Skeletal muscle cell (primary cell): ENCODE data around the gene SF3B1.
A peak's percentile ranks its signal among the peaks of the same experiment; 100 is the strongest.
"Not testable (repeated sequence)": the region's sequence is repeated elsewhere in the genome, so short reads cannot be mapped to it uniquely, and the experiment has no call there.

Experiments used
- DNase-seq: peaks from one replicate; pipeline ENCODE4 v3.0.0-alpha.2; 2010; ENCODE audit warnings: low read depth
- H3K4me3 ChIP-seq: 2 replicates; pipeline ENCODE4 v1.5.1; 2011; ENCODE audit warnings: low read depth, mild to moderate bottlenecking, control low read depth, low read length, moderate library complexity

The SF3B1 gene

GRCh38 chr2:197442857-197443256 lies 8.0 kb upstream of the SF3B1 start:
- no peak for DNase-seq
- H3K4me3 ChIP-seq = no peak overlapping the region

DNA sequence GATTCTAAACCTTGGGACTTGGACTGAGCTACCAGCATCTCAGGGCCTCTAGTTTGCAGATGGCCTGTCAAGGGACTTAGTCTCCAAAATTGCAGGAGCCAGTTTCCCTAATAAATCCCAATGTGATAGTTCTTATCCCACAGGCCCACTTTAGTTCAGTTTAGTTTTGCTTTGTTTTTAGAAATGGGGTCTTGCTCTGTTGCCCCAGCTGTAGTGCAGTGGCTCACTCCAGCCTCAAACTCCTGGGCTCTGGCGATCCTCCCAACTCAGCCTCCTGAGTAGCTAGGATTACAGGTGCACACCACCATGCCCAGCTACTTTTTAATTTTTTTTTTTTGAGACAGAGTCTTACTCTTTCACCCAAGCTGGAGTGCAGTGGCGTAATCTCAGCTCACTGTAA lies 2.6 kb upstream of the SF3B1 start:
- no peak overlapping the region for H3K4me3 ChIP-seq
- DNase-seq = no peak

DNA sequence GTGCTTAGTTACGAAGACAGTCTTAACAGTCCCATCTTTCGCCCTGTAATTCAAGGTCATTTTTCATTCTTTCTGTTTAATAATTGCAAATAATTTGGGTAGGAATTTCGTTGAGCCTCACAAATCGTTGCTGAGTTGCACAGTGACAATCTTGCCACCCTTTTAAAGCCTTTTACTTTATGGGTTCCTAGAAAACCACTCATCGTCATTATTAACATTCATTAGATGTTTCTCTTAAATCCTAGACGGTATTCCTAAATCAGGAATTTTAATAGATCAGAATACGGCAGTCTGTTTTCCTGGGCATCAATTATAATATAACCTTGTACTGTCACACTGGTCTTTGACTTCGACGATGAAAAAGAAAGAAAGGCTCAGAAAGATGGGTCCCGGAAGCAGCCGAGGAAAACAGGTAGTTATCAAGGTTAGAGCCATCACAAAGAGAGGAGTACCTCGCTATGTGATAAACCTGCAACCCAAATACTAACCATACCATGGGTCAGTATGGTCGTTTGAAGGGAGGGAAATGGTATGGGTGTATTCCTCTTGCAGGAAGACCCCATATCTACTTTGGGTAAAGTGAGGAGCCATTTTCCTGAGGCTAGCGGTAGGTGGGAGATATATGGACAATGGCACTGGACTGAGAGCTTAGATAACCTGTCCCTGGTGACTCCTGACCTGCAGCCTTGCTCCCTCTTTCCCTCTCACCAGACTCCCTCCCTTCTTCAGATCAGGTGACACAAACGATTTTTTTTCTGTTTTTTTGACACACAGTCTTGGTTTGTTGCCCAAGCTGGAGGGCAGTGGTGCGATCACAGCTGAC lies 981 bp upstream of the SF3B1 start:
- H3K4me3 ChIP-seq = peak overlapping the region; percentile 89
- DNase-seq = no peak

GRCh38 chr2:197433780-197434438 lies 919 bp downstream of the SF3B1 start:
- peak overlapping the region; percentile 89 for H3K4me3 ChIP-seq
- DNase-seq = no peak

GRCh38 chr2:197432527-197432926 lies 2.3 kb downstream of the SF3B1 start:
- peak overlapping the region; percentile 89 for H3K4me3 ChIP-seq
- DNase-seq = not testable (repeated sequence)

- no peak overlapping the region for H3K4me3 ChIP-seq
- DNase-seq = no peak
These were observed 3.0 kb downstream of the SF3B1 start for GRCh38 chr2:197431858-197432257.

DNA sequence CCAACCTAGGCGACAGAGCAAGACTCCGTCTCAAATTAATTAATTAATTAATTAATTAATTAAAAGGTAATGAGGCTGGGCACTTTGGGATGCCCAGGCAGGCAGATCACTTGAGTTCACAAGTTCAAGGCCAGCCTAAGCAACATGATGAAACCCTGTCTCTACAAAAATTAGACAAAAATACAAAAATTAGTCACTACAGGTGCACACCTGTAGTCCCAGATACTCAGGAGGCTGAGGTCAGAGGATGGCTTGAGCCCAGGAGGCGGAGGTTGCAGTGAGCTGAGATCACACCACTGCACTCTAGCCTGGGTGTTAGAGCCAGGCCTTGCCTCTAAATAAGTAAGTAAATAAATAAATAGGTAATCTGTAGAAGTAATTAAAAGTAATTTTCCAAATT lies 6.8 kb downstream of the SF3B1 start:
- no peak for DNase-seq
- no peak overlapping the region for H3K4me3 ChIP-seq

GRCh38 chr2:197426723-197427603 lies 7.9 kb downstream of the SF3B1 start:
- no peak overlapping the region for H3K4me3 ChIP-seq
- DNase-seq = no peak

DNA sequence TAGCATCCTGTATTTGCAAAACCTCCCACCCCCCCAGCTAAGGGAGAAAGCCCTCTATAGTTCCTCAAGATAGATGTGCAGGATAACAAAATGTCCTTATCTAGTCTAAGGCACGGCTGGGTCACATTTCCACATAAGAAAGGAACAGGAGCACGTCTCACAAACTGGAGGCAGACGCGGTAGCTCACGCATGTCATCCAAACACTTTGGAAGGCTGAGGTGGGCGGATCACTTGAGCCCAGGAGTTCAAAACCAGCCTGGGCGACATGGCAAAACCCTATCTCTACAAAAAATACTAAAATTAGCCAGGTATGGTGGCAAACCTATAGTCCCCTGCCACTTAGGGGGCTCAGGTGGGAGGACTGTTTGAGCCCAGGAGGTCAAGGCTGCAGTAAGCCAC lies 9.3 kb downstream of the SF3B1 start:
- H3K4me3 ChIP-seq = no peak overlapping the region
- DNase-seq = no peak

GRCh38 chr2:197423307-197423706 lies 11.5 kb downstream of the SF3B1 start:
- DNase-seq = no peak
- H3K4me3 ChIP-seq = no peak overlapping the region

GRCh38 chr2:197419438-197419837 lies 15.4 kb downstream of the SF3B1 start:
- H3K4me3 ChIP-seq = no peak overlapping the region
- no peak for DNase-seq

DNA sequence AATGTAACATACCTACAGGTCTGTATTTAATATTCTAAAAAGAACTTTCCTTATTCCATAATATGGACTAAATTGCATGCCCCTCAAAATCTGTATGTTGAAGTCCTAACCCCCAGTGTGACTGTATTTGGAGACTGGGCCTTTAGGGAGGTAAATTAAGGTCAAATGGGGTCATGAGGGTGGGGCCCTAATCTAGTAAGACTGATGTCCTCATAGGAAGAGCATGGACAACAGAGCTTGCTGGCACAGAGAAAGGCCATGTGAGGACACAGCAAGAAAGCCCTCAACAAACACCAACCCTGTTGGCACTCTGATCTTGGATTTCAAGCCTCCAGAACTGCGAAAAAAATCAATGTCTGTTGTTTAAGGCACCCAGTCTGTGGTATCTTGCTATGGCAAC lies 18.6 kb downstream of the SF3B1 start:
- no peak overlapping the region for H3K4me3 ChIP-seq
- no peak for DNase-seq

GRCh38 chr2:197414515-197414914 lies 20.3 kb downstream of the SF3B1 start:
- H3K4me3 ChIP-seq = no peak overlapping the region
- DNase-seq = no peak

GRCh38 chr2:197414039-197414438 lies 20.8 kb downstream of the SF3B1 start:
- no peak overlapping the region for H3K4me3 ChIP-seq

GRCh38 chr2:197405582-197405981 lies 29.2 kb downstream of the SF3B1 start:
- no peak for DNase-seq
- no peak overlapping the region for H3K4me3 ChIP-seq

More at GRCh38 chr2:197414039-197414438, 20.8 kb downstream of the SF3B1 start:
- no peak for DNase-seq

GRCh38 chr2:197399887-197400540 lies 34.8 kb downstream of the SF3B1 start:
- H3K4me3 ChIP-seq = no peak overlapping the region
- DNase-seq = no peak

DNA sequence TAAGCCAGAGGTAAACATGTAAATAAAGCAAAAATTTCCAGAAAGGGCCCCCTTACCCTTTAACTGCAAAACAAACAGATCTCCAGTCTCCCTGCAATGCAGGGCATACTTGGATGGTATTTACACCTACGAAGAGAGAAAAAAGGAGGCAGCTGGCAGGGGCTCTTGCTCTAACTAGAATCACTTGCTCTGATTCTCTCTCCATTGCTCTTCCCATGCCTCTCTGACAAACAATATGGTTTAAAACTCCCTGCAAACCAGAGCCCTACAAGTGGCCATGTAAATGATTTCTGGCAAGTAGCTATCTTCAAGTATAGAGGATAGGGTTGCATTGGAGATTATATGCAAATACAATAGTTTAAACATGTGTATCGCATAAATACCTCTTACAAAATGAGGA lies 35.9 kb downstream of the SF3B1 start:
- H3K4me3 ChIP-seq = no peak overlapping the region
- no peak for DNase-seq

GRCh38 chr2:197391220-197391717 lies 43.6 kb downstream of the SF3B1 start:
- no peak for DNase-seq
- H3K4me3 ChIP-seq = no peak overlapping the region

DNA sequence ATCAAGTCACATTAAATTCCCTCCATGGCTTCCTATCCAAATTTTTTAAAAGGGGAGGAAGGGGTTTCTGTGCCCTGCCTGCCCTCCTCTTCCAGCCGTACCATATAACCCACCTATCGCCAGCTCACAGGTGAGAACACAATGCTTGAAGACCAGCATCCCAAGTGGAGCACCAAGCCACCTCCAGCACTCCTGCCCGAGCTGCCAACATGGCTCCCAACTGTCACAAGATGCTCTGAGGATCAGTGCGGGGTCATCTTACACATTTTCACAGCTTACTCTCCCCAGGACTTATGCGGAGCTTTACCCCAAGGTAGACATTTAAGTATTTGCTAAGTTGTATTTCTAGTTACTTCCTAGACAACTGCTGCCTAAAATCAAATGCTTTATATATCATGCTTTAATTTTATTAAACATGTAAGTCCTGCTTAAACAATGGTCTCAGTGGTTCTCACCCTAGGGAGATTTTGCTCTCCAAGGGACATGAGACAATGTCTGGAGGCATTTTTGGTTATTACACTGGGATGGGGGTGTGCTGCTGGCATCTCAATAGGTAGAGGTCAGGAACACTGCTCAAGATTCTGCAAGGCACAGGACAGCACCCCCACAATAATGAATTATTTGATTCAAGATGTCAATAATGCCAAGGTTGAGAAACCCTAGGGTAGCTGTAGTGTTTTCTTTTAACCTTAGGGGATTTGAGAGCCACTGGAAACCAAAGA lies 45.8 kb downstream of the SF3B1 start:
- H3K4me3 ChIP-seq = no peak overlapping the region
- DNase-seq = no peak
